Fibroblast of lung (primary cell): ENCODE data around the gene PGLYRP4.

Source experiments
- EZH2 ChIP-seq: IDR thresholded peaks from 2 replicates; pipeline ENCODE4 v1.5.1; 2012; ENCODE audit warnings: low read length, control low read depth, mild to moderate bottlenecking; ENCODE audit errors: missing control alignments
- TF ChIP-seq, protein P1 (sequence below), 2 donors: IDR thresholded peaks in 1 of 2; conservative IDR thresholded peaks in 1 of 2; 1 replicate in 1 of 2; 2 replicates in 1 of 2; pipeline ENCODE4 v1.5.1; 2011 to 2012; ENCODE audit warnings: low read length in 2 of 2, control low read depth in 1 of 2, inconsistent platforms in 1 of 2, low read depth in 1 of 2, mild to moderate bottlenecking in 1 of 2

DNA sequence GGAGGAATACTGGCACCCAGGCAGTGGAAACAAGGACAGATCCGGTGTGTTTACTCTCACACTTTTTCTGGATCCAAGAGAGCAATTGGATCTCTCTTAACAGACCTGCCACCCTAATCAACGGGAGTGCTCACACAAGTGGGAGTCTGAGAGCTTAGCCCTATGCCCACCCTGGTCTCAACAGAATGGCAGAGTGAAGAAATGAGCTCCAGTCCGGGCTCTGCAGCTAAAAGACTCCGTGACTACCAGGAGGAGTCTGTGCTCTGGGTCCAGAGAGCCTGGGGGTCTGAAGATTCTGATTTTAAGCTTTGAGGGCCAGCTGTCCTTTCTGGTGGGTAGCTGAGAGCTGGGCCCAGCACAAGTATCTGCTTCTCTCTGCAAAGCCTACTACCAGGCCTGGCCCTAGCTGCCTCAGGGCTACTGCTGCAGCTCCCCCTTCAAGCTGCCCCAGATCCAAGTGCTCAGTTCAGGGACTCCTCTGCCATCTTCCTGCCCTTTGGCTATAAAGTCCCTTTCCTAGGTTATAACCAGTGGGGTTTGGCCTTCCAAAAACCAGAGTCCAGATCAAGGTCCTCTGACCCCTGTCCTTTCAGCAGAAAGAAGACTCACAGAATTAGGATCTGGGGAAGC, 13.0 kb upstream of the PGLYRP4 start:
- no peak for TF ChIP-seq EZH2
- TF ChIP-seq, protein P1, sequence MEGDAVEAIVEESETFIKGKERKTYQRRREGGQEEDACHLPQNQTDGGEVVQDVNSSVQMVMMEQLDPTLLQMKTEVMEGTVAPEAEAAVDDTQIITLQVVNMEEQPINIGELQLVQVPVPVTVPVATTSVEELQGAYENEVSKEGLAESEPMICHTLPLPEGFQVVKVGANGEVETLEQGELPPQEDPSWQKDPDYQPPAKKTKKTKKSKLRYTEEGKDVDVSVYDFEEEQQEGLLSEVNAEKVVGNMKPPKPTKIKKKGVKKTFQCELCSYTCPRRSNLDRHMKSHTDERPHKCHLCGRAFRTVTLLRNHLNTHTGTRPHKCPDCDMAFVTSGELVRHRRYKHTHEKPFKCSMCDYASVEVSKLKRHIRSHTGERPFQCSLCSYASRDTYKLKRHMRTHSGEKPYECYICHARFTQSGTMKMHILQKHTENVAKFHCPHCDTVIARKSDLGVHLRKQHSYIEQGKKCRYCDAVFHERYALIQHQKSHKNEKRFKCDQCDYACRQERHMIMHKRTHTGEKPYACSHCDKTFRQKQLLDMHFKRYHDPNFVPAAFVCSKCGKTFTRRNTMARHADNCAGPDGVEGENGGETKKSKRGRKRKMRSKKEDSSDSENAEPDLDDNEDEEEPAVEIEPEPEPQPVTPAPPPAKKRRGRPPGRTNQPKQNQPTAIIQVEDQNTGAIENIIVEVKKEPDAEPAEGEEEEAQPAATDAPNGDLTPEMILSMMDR (conservative IDR thresholded peaks at IDR 0.05 in 1 of 2, IDR thresholded peaks at IDR 0.05 in 1 of 2; ENCODE audit: low read depth in 1 of 2, low read length in 2 of 2) = no peak
